PC-9 (cell line): Measurements from ENCODE around the gene QPCTL. TPM values are rescaled to one million over a fixed set of nuclear protein-coding genes. Genes with fewer than 3 reads are reported as not detected.

Source experiments
- Bru-seq: library from RNA; stranded (reverse); fragments of 400-500 nt; gene quantifications from one replicate; lab custom pipeline; 2021; lab: Mats Ljungman, UMichigan
- BruChase-seq, 2 experiments: library from RNA; stranded (reverse); fragments of 400-500 nt; gene quantifications; one replicate each; lab custom pipeline; 2021; lab: Mats Ljungman, UMichigan
- BruUV-seq: library from RNA; stranded (reverse); fragments of 400-500 nt; replicated peaks from 2 replicates; lab custom pipeline; 2021; lab: Mats Ljungman, UMichigan
- CTCF ChIA-PET: fragments of 300-600 bp; sonication (Branson Sonifier 250); formaldehyde crosslinking; loops from one replicate; lab custom pipeline; 2022; ENCODE audit warnings: antibody characterized with exemption; lab: Charles Lee
- POLR2A ChIA-PET: fragments of 300-600 bp; sonication (Branson Sonifier 250); formaldehyde crosslinking; loops from one replicate; lab custom pipeline; 2022; ENCODE audit warnings: antibody characterized with exemption; ENCODE audit not compliant: unreplicated experiment; lab: Charles Lee
- DNase-seq, 2 experiments: peaks; one replicate each; pipeline versions ENCODE4 v3.0.0 to v3.0.0-alpha.2; 2015 to 2022; ENCODE audit warnings: mixed read lengths in 1 of 2
- H2AFZ ChIP-seq: fragments of 200-600 bp; sonication (generic); 2 replicates; pipeline ENCODE4 v1.8.1; 2017; ENCODE audit warnings: antibody characterized with exemption
- H3F3A ChIP-seq: fragments of 200-600 bp; sonication (generic); 2 replicates; pipeline ENCODE4 v1.8.1; 2017; ENCODE audit warnings: antibody characterized with exemption, mild to moderate bottlenecking, low read depth; ENCODE audit not compliant: insufficient read depth
- H3K27ac ChIP-seq: fragments of 200-600 bp; sonication (generic); 2 replicates; pipeline ENCODE4 v1.6.1; 2016; ENCODE audit warnings: mixed run types
- H3K27me3 ChIP-seq: fragments of 200-600 bp; sonication (generic); 2 replicates; pipeline ENCODE4 v1.6.1; 2016; ENCODE audit warnings: low read depth, mixed run types; ENCODE audit not compliant: insufficient read depth
- H3K36me3 ChIP-seq: fragments of 200-600 bp; sonication (generic); 2 replicates; pipeline ENCODE4 v1.6.1; 2016; ENCODE audit warnings: low read depth, mixed run types
- H3K4me1 ChIP-seq: fragments of 200-600 bp; sonication (generic); replicated peaks from 2 replicates; pipeline ENCODE4 v1.6.1; 2016; ENCODE audit warnings: mixed run types; ENCODE audit not compliant: insufficient read depth
- H3K4me2 ChIP-seq: fragments of 200-600 bp; sonication (generic); 2 replicates; pipeline ENCODE4 v1.6.1; 2017; ENCODE audit warnings: mixed run types
- H3K4me3 ChIP-seq: fragments of 200-600 bp; sonication (generic); 2 replicates; pipeline ENCODE4 v1.6.1; 2016; ENCODE audit warnings: mixed run types
- H3K79me2 ChIP-seq: fragments of 200-600 bp; sonication (generic); 2 replicates; pipeline ENCODE4 v1.6.1; 2017; ENCODE audit warnings: low read depth, mixed run types
- H3K9me2 ChIP-seq: fragments of 200-600 bp; sonication (generic); 2 replicates; pipeline ENCODE4 v1.8.1; 2017; ENCODE audit warnings: mild to moderate bottlenecking; ENCODE audit not compliant: insufficient read depth
- H3K9me3 ChIP-seq: fragments of 200-600 bp; sonication (generic); 2 replicates; pipeline ENCODE4 v1.8.1; 2016; ENCODE audit warnings: low read depth; ENCODE audit not compliant: insufficient read depth
- H4K20me1 ChIP-seq: fragments of 200-600 bp; sonication (generic); 2 replicates; pipeline ENCODE4 v1.8.1; 2017; ENCODE audit not compliant: insufficient read depth
- EZH2 ChIP-seq: fragments of 200-600 bp; sonication (generic); IDR thresholded peaks from 2 replicates; pipeline ENCODE4 v1.8.0; 2017; ENCODE audit warnings: antibody characterized with exemption, low read depth
- intact Hi-C: fragments of 100-400 bp; cut with micrococcal nuclease; formaldehyde crosslinking; loops from one replicate; pipeline ENCODE4 v1.10.0; 2022; ENCODE audit not compliant: unreplicated experiment
- long read RNA-seq: library from polyadenylated mRNA; stranded (forward); transcript quantifications from one replicate; pipeline ENCODE4 v2.0.0, GENCODE V29; 2022
- total RNA-seq: library from RNA; stranded (reverse); gene quantifications from 2 replicates; pipeline ENCODE4 v1.2.3, GENCODE V29; 2021
- TF ChIP-seq, protein P1 (sequence below): fragments of 200-600 bp; sonication (generic); conservative IDR thresholded peaks from 2 replicates; pipeline ENCODE4 v1.6.1; 2017; ENCODE audit warnings: mixed run types, antibody characterized with exemption, mild to moderate bottlenecking, moderate library complexity

Gene QPCTL
- total RNA-seq (27.6 and 42.8 TPM in 2 replicates), Bru-seq, nascent RNA (percentile 68 among the genes with signal in this experiment), BruChase-seq, experiment 1, labeled RNA remaining after a 2-hour chase (percentile 58 among the genes with signal in this experiment), BruChase-seq, experiment 2, labeled RNA remaining after a 6-hour chase (percentile 69 among the genes with signal in this experiment)
- long read RNA-seq, partial matches to known transcripts: 1 of 3 reads
- long read RNA-seq, other reads (novel, unspliced or antisense): 1 of 3 reads

DNA sequence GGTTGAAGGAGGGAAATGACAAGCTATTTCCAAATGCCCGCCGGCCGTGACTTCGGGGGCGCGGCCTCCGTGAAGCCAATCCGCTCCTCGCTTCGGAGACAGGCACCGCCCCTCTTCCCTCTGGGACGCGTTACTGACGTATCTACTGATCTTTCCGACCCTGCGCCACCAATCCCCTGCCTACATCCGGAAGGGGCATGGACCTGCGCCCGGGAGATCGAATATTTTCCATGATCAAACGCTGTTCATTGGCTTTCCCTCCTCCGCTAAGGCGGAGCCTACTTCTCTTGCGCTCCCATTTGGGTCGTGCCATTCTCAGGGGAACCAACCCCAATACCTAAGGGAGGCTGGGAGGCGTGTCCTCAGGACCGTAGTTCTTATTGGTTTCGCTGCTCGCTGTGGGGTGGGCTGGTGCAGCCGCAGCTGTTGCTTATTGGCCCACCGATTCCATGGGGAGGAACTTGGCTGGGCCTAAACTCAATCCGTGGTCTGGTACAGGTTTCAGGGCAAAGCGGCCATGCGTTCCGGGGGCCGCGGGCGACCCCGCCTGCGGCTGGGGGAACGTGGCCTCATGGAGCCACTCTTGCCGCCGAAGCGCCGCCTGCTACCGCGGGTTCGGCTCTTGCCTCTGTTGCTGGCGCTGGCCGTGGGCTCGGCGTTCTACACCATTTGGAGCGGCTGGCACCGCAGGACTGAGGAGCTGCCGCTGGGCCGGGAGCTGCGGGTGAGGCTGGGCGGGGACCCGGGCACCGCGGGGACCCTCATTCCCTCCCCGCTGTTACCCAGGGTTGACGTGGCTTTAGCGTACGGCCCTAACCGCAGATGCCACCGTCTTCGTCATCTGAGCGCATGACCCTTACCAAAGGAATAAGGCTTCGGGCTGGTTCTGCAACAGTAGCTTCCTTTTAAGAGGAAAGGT lies at the start of gene QPCTL:
TSS of gene QPCTL (plus strand) at position 480 of the 919 bp plus-strand sequence. CDS start at position 518, 38 bp downstream.
- intact Hi-C loops: loop anchor here (1.0 to 5.0 kb wide), 4 partner anchors 16 to 165 kb away; partner anchors contain the start of genes OPA3 and SIX5
- POLR2A ChIA-PET: interaction anchor here (0.5 to 1.8 kb wide), 11 partner anchors 12 to 381 kb away, joined by 3 to 13 read pairs (median 4); partner anchors contain the start of genes CCDC61, FOSB, RTN2 and SIX5

DNA sequence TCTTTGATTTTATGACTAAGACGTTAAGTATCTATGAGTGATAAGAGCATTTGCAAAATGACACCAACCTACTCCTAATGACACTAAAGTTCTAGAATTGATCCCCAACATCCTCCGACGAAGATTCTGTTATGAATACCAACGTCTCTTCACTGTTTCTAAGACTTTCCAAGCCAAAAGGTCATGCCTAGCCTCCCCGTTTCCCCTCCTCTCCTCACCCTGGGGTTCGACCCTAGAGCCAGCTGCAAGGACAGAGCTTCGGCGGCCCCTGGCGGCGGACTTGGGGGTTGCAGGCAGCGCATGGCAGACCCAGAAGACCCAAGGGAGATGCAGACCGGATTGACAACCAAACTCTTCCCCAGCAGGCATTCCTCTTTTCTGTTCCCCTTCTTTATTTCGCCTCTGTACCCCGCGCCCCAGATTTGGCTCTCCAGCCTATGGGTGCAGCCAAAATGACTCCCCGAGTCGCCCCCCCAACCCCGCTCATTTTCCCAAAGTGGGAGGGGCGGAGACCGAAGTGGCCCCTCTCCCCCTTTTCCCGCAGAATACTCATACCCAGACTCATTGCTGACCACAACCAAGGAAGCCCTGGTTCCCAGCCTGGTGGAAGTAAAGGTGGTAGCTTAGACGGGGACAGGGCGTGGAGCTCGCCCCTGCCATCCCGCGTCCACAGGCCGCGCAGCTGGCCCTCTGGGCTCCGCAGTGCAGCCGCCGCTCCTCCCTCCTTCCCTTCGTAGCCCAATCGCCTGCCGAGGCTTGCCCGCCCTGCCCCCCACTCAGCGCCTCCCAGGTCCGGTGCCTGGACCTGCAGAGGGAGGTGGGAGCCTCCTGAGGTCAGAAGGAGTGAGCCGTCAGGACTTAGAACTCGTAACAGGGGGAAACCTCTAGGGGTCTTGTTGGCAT lies 49.2 kb upstream of the QPCTL start:
- H3F3A ChIP-seq: peaks cover 53% of the 10 kb centered on the region
- intact Hi-C loops: loop anchor here (1.0 to 5.0 kb wide), 7 partner anchors 36 to 158 kb away; partner anchors contain the start of genes OPA3 and VASP
- no peaks in the 10 kb centered on the region for H3K36me3 ChIP-seq
- H3K4me1 ChIP-seq: peaks cover 32% of the 10 kb centered on the region
- H3K4me2 ChIP-seq: peak overlapping the region; percentile 87
- H3K27me3 ChIP-seq: no peaks in the 10 kb centered on the region
- H3K79me2 ChIP-seq: no peaks in the 10 kb centered on the region
- POLR2A ChIA-PET: interaction anchor here (0.5 to 0.8 kb wide), 2 partner anchors 20 to 29 kb away, joined by 3 read pairs; no protein-coding TSS in a partner anchor
- H3K9me2 ChIP-seq: no peaks in the 10 kb centered on the region
- no peak overlapping the region for H2AFZ ChIP-seq
- BruUV-seq: no TSS peak
- TF ChIP-seq, protein P1, sequence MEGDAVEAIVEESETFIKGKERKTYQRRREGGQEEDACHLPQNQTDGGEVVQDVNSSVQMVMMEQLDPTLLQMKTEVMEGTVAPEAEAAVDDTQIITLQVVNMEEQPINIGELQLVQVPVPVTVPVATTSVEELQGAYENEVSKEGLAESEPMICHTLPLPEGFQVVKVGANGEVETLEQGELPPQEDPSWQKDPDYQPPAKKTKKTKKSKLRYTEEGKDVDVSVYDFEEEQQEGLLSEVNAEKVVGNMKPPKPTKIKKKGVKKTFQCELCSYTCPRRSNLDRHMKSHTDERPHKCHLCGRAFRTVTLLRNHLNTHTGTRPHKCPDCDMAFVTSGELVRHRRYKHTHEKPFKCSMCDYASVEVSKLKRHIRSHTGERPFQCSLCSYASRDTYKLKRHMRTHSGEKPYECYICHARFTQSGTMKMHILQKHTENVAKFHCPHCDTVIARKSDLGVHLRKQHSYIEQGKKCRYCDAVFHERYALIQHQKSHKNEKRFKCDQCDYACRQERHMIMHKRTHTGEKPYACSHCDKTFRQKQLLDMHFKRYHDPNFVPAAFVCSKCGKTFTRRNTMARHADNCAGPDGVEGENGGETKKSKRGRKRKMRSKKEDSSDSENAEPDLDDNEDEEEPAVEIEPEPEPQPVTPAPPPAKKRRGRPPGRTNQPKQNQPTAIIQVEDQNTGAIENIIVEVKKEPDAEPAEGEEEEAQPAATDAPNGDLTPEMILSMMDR: peak; percentile 100
- TF ChIP-seq EZH2: no peak
- peak; percentile 75 to 87 for DNase-seq
- no peak overlapping the region for H3K4me3 ChIP-seq
- CTCF ChIA-PET: interaction anchor here (0.6 to 2.9 kb wide), 9 partner anchors 28 to 257 kb away, joined by 3 to 19 read pairs (median 7); no protein-coding TSS in a partner anchor
- H4K20me1 ChIP-seq: no peaks in the 10 kb centered on the region
- no peaks in the 10 kb centered on the region for H3K9me3 ChIP-seq
- H3K27ac ChIP-seq: peak overlapping the region; percentile 88; the same call in 1 of the 2 replicates

More for the DNA sequence above, at the start of gene QPCTL:
- H3K79me2 ChIP-seq: peaks cover 41% of the 10 kb centered on the region
- no peaks in the 10 kb centered on the region for H3K9me3 ChIP-seq
- peak within 1 kb of the TSS; percentile 80 for H3K4me3 ChIP-seq
- peak; percentile 97 to 100 for DNase-seq
- H3K4me1 ChIP-seq: peaks cover 11% of the 10 kb centered on the region
- no peaks in the 10 kb centered on the region for H3K9me2 ChIP-seq
- H3K27ac ChIP-seq: peak within 1 kb of the TSS; percentile 72
- BruUV-seq: no TSS peak
- H2AFZ ChIP-seq: peak within 1 kb of the TSS; percentile 87
- H4K20me1 ChIP-seq: peaks cover 23% of the 10 kb centered on the region
- peaks cover 24% of the 10 kb centered on the region; the same call in 1 of the 2 replicates for H3K36me3 ChIP-seq
- CTCF ChIA-PET: interaction anchor here (0.5 to 1.6 kb wide), 7 partner anchors 15 to 262 kb away, joined by 3 to 14 read pairs (median 8); partner anchors contain the start of genes DMPK and SIX5
- H3K27me3 ChIP-seq: no peaks in the 10 kb centered on the region
- peaks cover 25% of the 10 kb centered on the region for H3F3A ChIP-seq
- peak within 1 kb of the TSS; percentile 87 for H3K4me2 ChIP-seq
- TF ChIP-seq EZH2: no peak
- TF ChIP-seq, protein P1: no peak
